OCI-LY7 (cell line): ENCODE measurements around the gene BAHCC1. TPM values are rescaled to one million over a fixed set of nuclear protein-coding genes. Genes with fewer than 3 reads are reported as not detected.
"Not testable (repeated sequence)": the region's sequence is repeated elsewhere in the genome, so short reads cannot be mapped to it uniquely, and the experiment has no call there.

ENCODE experiments used
- BruUV-seq: library from RNA; stranded (reverse); fragments of 400-500 nt; replicated peaks from 2 replicates; lab custom pipeline; 2021; lab: Mats Ljungman, UMichigan
- CTCF ChIA-PET: fragments of 300-600 bp; sonication (Branson Sonifier 250); formaldehyde crosslinking; loops from one replicate; lab custom pipeline; 2022; ENCODE audit warnings: antibody characterized with exemption; ENCODE audit not compliant: unreplicated experiment; lab: Charles Lee
- POLR2A ChIA-PET: fragments of 300-600 bp; sonication (Branson Sonifier 250); formaldehyde crosslinking; loops from one replicate; lab custom pipeline; 2022; ENCODE audit warnings: antibody characterized with exemption; lab: Charles Lee
- DNase-seq: peaks from one replicate; pipeline ENCODE4 v3.0.0-alpha.2; 2015; ENCODE audit warnings: low spot score
- H2AFZ ChIP-seq: fragments of 200-600 bp; sonication (generic), shearing (Covaris generic); 2 replicates; pipeline ENCODE4 v1.6.1; 2014; ENCODE audit warnings: mild to moderate bottlenecking, antibody characterized with exemption, low read length, moderate library complexity
- H3K27ac ChIP-seq: fragments of 200-600 bp; sonication (generic); 2 replicates; pipeline ENCODE4 v1.5.1; 2014; ENCODE audit warnings: mixed run types, low read depth, mild to moderate bottlenecking, moderate library complexity, low read length, inconsistent platforms; ENCODE audit not compliant: poor library complexity, severe bottlenecking
- H3K36me3 ChIP-seq: fragments of 200-600 bp; sonication (generic); 2 replicates; pipeline ENCODE4 v1.6.1; 2014; ENCODE audit warnings: mild to moderate bottlenecking, antibody characterized with exemption, low read length, moderate library complexity, mixed read lengths; ENCODE audit not compliant: insufficient read depth
- H3K4me1 ChIP-seq: fragments of 200-600 bp; sonication (generic); 2 replicates; pipeline ENCODE4 v1.5.1; 2014; ENCODE audit warnings: mild to moderate bottlenecking, low read length; ENCODE audit not compliant: insufficient read depth, poor library complexity, severe bottlenecking
- H3K4me2 ChIP-seq: fragments of 200-600 bp; sonication (generic); 2 replicates; pipeline ENCODE4 v1.6.1; 2014; ENCODE audit warnings: mild to moderate bottlenecking, low read length
- H3K4me3 ChIP-seq: fragments of 200-600 bp; sonication (generic); 2 replicates; pipeline ENCODE4 v1.5.1; 2014; ENCODE audit warnings: mild to moderate bottlenecking, low read depth, low read length; ENCODE audit not compliant: poor library complexity, severe bottlenecking
- H3K79me2 ChIP-seq: fragments of 200-600 bp; sonication (generic); 2 replicates; pipeline ENCODE4 v1.6.1; 2016; ENCODE audit warnings: low read depth, mild to moderate bottlenecking, low read length, moderate library complexity, mixed read lengths; ENCODE audit not compliant: insufficient read depth
- H3K9me2 ChIP-seq: fragments of 200-600 bp; sonication (generic); 2 replicates; pipeline ENCODE4 v1.6.1; 2016; ENCODE audit warnings: mild to moderate bottlenecking, low read length, mixed read lengths; ENCODE audit not compliant: insufficient read depth
- H3K9me3 ChIP-seq: fragments of 200-600 bp; sonication (generic); 2 replicates; pipeline ENCODE4 v1.6.1; 2014; ENCODE audit warnings: mild to moderate bottlenecking, mixed run types, low read length, mixed read lengths
- H4K20me1 ChIP-seq: fragments of 200-600 bp; sonication (generic); 2 replicates; pipeline ENCODE4 v1.6.1; 2014; ENCODE audit warnings: mild to moderate bottlenecking, antibody characterized with exemption, low read length, moderate library complexity, mixed read lengths; ENCODE audit not compliant: insufficient read depth
- CTCF ChIP-seq: fragments of 200-600 bp; sonication (generic); conservative IDR thresholded peaks from 2 replicates; pipeline ENCODE4 v1.5.1; 2014; ENCODE audit warnings: mild to moderate bottlenecking, antibody characterized with exemption, low read length, moderate library complexity, mixed read lengths
- EZH2phosphoT487 ChIP-seq: fragments of 200-600 bp; sonication (generic); IDR thresholded peaks from 2 replicates; pipeline ENCODE4 v1.6.1; 2018; ENCODE audit warnings: low read depth, borderline replicate concordance, mild to moderate bottlenecking, mixed run types, antibody characterized with exemption, low read length, moderate library complexity, mixed read lengths
- intact Hi-C: fragments of 100-400 bp; cut with micrococcal nuclease; formaldehyde crosslinking; loops from one replicate; pipeline ENCODE4 v1.10.0; 2022; ENCODE audit not compliant: unreplicated experiment
- total RNA-seq, 2 experiments: library from RNA; depleted of rRNA in 1 of 2; stranded (reverse); fragments of >200 nt in 1 of 2; shearing (Covaris generic) in 1 of 2; gene quantifications; 2 replicates each; pipeline ENCODE4 v1.2.3, GENCODE V29; 2014 to 2022

Gene BAHCC1
- total RNA-seq, 2 experiments from 2014 or later = 5.2 to 5.5 TPM

- no peaks in the 10 kb centered on the region for H4K20me1 ChIP-seq
- H3K4me2 ChIP-seq = no peak overlapping the region
- BruUV-seq = no TSS peak
- ChIA-PET CTCF (no interaction called here), POLR2A (no interaction called here)
- no peak overlapping the region for H3K4me3 ChIP-seq
- no peaks in the 10 kb centered on the region for H3K9me2 ChIP-seq
- no peaks in the 10 kb centered on the region for H3K79me2 ChIP-seq
- H2AFZ ChIP-seq = no peak overlapping the region
- H3K36me3 ChIP-seq = no peaks in the 10 kb centered on the region
- no peaks in the 10 kb centered on the region for H3K9me3 ChIP-seq
- TF ChIP-seq CTCF (no peak), EZH2phosphoT487 (no peak)
- H3K27ac ChIP-seq = no peak overlapping the region
- DNase-seq = no peak
- peaks cover 6% of the 10 kb centered on the region for H3K4me1 ChIP-seq
- intact Hi-C loops = no loop called here
These were observed 45.6 kb upstream of the BAHCC1 start for GRCh38 chr17:81349397-81350319.

GRCh38 chr17:81350320-81350890 lies 44.9 kb upstream of the BAHCC1 start:
- intact Hi-C loops = no loop called here
- no peak overlapping the region for H3K4me3 ChIP-seq
- H3K79me2 ChIP-seq = no peaks in the 10 kb centered on the region
- no peaks in the 10 kb centered on the region for H3K9me2 ChIP-seq
- no peak overlapping the region for H3K4me2 ChIP-seq
- H3K4me1 ChIP-seq = peaks cover 5% of the 10 kb centered on the region
- DNase-seq = no peak
- BruUV-seq = no TSS peak
- H3K36me3 ChIP-seq = no peaks in the 10 kb centered on the region
- H3K27ac ChIP-seq = no peak overlapping the region
- H3K9me3 ChIP-seq = no peaks in the 10 kb centered on the region
- no peaks in the 10 kb centered on the region for H4K20me1 ChIP-seq
- ChIA-PET POLR2A (no interaction called here), CTCF (interaction anchor here (0.5 kb wide), 1 partner anchor 104 kb away, joined by 3 read pairs; no protein-coding TSS in a partner anchor)
- TF ChIP-seq CTCF = no peak
- no peak for TF ChIP-seq EZH2phosphoT487
- H2AFZ ChIP-seq = no peak overlapping the region

- H3K27ac ChIP-seq, CTCF ChIA-PET, H3K4me2 ChIP-seq, H3K4me1 ChIP-seq, H3K79me2 ChIP-seq, H3K36me3 ChIP-seq, DNase-seq, intact Hi-C loops, H3K9me3 ChIP-seq, H3K9me2 ChIP-seq, H3K4me3 ChIP-seq, POLR2A ChIA-PET, BruUV-seq, H2AFZ ChIP-seq, H4K20me1 ChIP-seq: not testable (repeated sequence)
These were observed 43.8 kb upstream of the BAHCC1 start for GRCh38 chr17:81351329-81352052.

- H3K4me1 ChIP-seq, H2AFZ ChIP-seq, H3K79me2 ChIP-seq, POLR2A ChIA-PET, H3K9me3 ChIP-seq, intact Hi-C loops, H3K9me2 ChIP-seq, H4K20me1 ChIP-seq, BruUV-seq, H3K27ac ChIP-seq, H3K36me3 ChIP-seq, H3K4me3 ChIP-seq, DNase-seq, CTCF ChIA-PET, H3K4me2 ChIP-seq: not testable (repeated sequence)
These were observed 43.2 kb upstream of the BAHCC1 start for GRCh38 chr17:81352056-81352455.
